Measurements from ENCODE around the gene BRCA2.

The BRCA2 gene

DNA sequence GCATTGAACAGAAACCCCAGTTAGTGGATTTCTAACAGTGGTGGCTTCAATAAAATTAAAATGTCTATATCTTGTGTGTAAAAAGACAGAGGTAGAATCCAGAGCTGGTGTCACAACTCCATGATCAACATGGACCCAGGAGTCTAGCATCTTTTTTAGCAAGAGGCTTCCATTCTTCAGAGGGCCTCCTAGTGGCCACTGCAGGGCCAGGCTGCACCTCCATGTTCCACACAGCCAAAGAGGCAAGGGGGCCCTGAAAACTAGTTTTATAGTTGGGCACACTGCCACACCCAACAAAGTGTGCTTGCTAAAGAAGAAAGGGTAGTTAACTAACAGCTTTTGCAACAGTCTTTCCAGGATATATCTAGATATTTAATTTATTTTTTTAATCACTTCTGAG is 99.7 kb downstream of the BRCA2 start:
- Mint-ChIP-seq H3K4me3 (no peak overlapping the region), H3K27ac (peak overlapping the region in 1 of 2 donors; percentile 58), H3K4me1 (ENCODE audit: low read depth in 2 of 2) (peaks cover 4 to 22% of the 10 kb centered on the region in 2 donors), H3K9me3 (peaks cover 0 to under 1% of the 10 kb centered on the region in 2 donors), H3K36me3 (ENCODE audit: insufficient read depth) (peaks cover 1% of the 10 kb centered on the region), H3K27me3 (no peaks in the 10 kb centered on the region)
- ATAC-seq (replicated peaks) (peak; percentile 75), DNase-seq (peak in 1 of 3 experiments; percentile 18)

DNA sequence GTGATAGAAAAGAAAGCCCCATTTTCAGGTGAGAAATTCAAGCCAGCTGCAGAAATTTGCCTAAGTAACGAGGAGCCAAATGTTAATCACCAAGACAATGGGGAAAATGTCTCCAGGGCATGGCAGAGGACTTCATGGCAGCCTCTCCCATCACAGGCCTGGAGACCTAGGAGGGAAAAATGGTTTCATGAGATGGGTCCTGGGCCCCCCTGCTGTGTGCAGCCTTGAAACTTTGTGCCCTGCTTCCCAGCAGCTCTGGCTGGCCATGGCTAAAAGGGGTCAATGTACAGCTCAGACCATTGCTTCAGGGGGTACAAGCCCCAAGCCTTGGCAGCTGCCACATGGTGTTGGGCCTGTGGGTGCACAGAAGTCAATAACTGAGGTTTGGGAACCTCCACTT is 102.7 kb downstream of the BRCA2 start:
- Mint-ChIP-seq H3K4me3 (no peak overlapping the region), H3K27me3 (no peaks in the 10 kb centered on the region), H3K36me3 (ENCODE audit: insufficient read depth) (peaks cover 11% of the 10 kb centered on the region), H3K4me1 (ENCODE audit: low read depth in 2 of 2) (peaks cover 3 to 30% of the 10 kb centered on the region in 2 donors), H3K9me3 (peaks cover 0 to 2% of the 10 kb centered on the region in 2 donors), H3K27ac (peak overlapping the region in 1 of 2 donors; percentile 38)
- DNase-seq (no peak), ATAC-seq (replicated peaks) (no peak)

DNA sequence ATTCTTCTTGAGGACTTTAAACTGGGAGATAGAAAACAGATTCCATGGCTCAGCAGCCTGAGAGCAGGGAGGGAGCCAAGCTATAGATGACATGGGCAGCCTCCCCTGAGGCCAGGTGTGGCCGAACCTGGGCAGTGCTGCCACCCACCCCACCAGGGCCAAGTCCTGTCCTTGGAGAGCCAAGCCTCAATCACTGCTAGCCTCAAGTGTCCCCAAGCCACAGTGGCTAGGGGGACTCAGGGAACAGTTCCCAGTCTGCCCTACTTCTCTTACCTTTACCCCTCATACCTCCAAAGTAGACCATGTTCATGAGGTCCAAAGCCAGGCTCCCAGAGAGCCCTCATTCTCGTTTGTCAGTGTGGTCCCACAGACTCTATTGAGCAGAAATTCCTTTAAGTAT is 104.6 kb downstream of the BRCA2 start:
- DNase-seq = no peak
- Mint-ChIP-seq H3K36me3 (ENCODE audit: insufficient read depth) (peaks cover 26% of the 10 kb centered on the region), H3K27me3 (no peaks in the 10 kb centered on the region), H3K4me1 (ENCODE audit: low read depth in 2 of 2) (peaks cover 12 to 42% of the 10 kb centered on the region in 2 donors), H3K9me3 (peaks cover 0 to 2% of the 10 kb centered on the region in 2 donors), H3K4me3 (no peak overlapping the region), H3K27ac (no peak overlapping the region)
- no peak for ATAC-seq (replicated peaks)

DNA sequence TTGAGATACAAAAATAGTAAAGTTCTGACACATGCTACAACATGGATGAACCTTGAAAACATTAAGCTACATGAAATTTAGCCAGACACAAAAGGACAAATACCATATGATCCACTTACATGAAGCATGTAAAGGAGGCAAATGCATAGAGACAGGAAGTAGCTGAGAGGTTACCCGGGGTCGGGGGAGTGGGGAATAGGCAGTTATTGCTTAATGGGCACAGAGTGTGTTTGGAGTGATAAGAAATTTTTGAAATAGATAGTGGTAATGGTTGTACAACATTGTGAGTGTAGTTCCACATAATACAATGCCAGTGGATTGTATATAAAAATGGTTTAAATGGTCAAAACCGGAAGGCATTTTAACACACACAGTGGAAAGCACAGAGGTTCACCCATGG is 108.3 kb downstream of the BRCA2 start:
- DNase-seq = no peak
- Mint-ChIP-seq H3K27me3 (no peaks in the 10 kb centered on the region), H3K4me1 (ENCODE audit: low read depth in 2 of 2) (peaks cover 31 to 51% of the 10 kb centered on the region in 2 donors), H3K27ac (peak overlapping the region in 1 of 2 donors; percentile 26), H3K36me3 (ENCODE audit: insufficient read depth) (peaks cover 59% of the 10 kb centered on the region), H3K4me3 (no peak overlapping the region), H3K9me3 (peaks cover 0 to 2% of the 10 kb centered on the region in 2 donors)
- ATAC-seq (replicated peaks) = no peak

DNA sequence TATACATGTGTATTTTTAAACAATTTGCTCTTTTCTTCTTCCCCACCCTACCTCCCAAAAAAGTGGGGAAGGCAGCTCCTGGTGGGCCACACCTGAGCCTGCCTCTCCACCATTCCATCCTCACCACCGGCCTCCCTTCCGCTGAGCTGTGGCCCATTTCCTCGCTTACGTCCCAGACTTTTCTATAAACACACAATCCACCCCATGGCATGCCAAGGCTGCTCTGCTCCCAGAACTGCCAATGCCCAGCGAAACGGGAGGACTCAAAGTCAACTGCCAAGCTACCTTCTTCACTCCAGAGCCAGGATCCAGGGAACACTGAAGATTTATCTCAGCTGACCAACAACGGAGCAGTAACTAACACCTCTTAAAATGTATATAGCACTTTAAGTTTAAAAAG is 109.8 kb downstream of the BRCA2 start:
- no peaks in the 10 kb centered on the region for H3K9me3 Mint-ChIP-seq
- DNase-seq (no peak), ATAC-seq (replicated peaks) (no peak)
- peaks cover 35 to 57% of the 10 kb centered on the region in 2 donors for H3K4me1 Mint-ChIP-seq (ENCODE audit: low read depth in 2 of 2)
- H3K27me3 Mint-ChIP-seq = no peaks in the 10 kb centered on the region
- H3K4me3 Mint-ChIP-seq = peak overlapping the region; percentile 93 to 97
- peak overlapping the region; percentile 97 to 99 for H3K27ac Mint-ChIP-seq
- H3K36me3 Mint-ChIP-seq (ENCODE audit: insufficient read depth) = peaks cover 60% of the 10 kb centered on the region

DNA sequence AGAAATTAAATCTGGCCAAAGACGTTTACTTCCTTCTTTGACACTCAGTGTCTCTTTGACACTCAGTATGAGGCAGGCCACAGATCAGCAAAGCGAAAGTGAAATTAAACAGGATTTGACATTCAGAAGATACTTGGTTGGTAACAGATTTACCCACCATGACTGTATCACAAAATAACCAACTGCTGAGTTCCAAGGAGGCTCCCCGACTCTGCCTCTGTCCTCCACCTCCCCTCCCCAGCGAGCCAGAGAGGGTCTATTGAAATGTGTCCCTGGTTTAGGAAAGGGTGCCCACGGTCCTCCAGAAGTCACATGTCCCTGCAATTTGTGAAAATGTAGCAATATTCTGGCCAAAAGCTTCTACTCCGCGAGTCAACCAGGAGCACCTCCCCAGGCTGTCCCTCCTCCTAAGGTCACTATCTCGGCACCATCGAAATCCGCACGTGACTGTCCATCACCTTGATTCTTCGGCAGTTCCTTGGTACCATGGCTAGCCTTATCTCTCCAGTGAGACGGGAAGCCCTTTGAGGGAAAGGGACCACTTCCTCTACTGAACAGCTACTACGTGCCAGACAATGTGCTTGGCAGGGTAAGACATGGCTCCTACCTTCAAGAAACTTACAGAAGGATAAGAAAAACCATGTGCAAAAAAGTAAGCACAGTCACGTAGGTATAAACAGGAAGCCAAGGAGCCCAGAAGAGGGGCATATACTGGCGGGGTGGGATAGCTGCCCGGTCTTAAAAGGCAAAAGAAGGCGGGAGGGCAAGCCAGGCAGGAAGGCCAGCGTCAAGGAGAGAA is 111.1 kb downstream of the BRCA2 start:
- peak; percentile 43 to 49 (median 46) for DNase-seq
- H3K36me3 Mint-ChIP-seq (ENCODE audit: insufficient read depth) = peaks cover 54% of the 10 kb centered on the region
- H3K27ac Mint-ChIP-seq = peak overlapping the region; percentile 97 to 99
- H3K4me1 Mint-ChIP-seq (ENCODE audit: low read depth in 2 of 2) = peaks cover 36 to 59% of the 10 kb centered on the region in 2 donors
- no peaks in the 10 kb centered on the region for H3K9me3 Mint-ChIP-seq
- no peaks in the 10 kb centered on the region for H3K27me3 Mint-ChIP-seq
- ATAC-seq (replicated peaks) = peak; percentile 56
- peak overlapping the region; percentile 93 to 97 for H3K4me3 Mint-ChIP-seq

DNA sequence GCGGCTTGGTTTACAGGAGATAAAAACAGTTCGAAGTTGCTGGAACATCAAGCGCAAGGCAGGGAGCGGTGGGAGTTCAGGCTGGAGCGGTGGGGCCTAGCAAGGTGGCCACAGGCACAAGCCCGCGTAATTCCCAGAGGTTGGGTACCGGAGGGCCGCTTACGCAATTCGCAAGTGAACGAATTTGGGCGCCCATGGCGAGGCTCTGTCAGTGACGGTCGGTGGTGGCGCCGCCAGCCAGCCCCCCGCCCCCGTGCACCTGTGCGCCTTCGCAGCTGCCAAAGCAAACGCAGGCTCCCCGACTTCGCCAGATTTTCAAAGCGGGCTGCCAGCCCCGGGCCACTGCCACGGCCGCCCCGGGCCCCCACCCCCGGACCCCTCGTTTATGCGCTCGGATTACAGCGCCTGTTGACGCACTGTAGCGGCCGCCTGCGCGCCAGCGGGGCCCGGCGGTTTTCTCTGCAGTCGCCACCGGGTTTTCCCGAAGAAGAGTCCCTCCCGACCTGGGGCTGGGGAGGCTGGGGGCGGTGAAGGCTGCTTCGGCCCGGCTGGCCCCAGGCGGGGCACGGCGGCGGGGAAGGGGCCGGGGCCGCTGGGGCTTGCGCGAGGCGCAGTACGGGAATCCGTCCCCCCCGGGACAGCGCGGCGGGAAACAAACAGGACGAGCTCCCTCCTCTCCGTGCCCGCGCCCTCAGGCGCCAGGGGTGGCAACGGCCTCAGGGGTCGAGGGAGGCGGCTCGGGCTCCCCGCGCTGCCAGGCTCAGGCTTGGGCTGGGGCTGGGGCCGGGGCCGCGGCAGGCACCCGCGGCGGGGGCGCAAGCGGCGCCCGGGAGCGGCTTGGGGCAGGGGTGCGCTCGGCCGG is 111.9 kb downstream of the BRCA2 start:
- peak overlapping the region; percentile 93 to 97 for H3K4me3 Mint-ChIP-seq
- H3K27ac Mint-ChIP-seq = peak overlapping the region; percentile 99
- ATAC-seq (replicated peaks) = peak; percentile 35
- no peaks in the 10 kb centered on the region for H3K9me3 Mint-ChIP-seq
- H3K27me3 Mint-ChIP-seq = no peaks in the 10 kb centered on the region
- peaks cover 36 to 53% of the 10 kb centered on the region in 2 donors for H3K4me1 Mint-ChIP-seq (ENCODE audit: low read depth in 2 of 2)
- peak; percentile 55 to 58 (median 56) for DNase-seq
- peaks cover 51% of the 10 kb centered on the region for H3K36me3 Mint-ChIP-seq (ENCODE audit: insufficient read depth)

DNA sequence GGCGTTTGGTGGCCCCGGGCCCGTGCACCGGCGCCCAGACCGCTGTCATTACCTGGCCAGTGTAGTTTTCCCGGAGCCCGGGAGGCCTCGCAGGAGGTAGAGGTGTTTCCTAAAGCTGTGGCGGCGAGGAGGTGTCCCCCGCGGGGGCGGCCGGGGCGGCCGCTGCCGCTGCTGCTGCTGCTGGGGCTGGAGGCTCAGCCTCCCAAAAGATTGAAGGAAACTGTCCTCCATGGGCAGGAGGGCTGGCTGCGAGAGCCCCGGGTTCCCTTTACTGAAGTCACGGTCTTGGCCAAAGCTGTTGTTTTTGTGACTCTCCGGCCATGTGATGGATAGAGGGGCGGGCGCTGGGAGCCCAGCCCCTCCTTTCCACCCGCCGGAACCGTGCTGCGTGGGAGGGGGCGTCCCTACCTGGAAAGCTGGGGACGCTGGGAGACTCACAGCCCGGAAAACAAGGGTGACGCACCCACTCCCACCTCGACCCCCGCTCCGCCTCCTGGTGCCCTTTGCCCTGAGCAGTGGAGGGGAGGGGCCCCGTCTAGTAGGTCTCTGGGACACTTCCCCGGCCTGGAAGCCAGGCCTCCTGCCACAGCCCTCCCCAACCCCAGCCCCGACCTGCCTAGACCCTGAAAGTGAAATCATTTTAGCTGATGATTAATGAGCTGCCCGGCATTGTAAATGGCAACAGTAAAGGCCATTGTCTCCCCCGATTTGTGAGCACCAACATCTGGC is 112.7 kb downstream of the BRCA2 start, which contains the start of gene N4BP2L1:
N4BP2L1 (minus strand) TSS at position 279 of the 729 bp plus-strand sequence; CDS start at position 231, 48 bp downstream.
- ATAC-seq (replicated peaks) = peak; percentile 66
- Mint-ChIP-seq H3K4me3 (peak within 1 kb of the TSS; percentile 93 to 97), H3K36me3 (ENCODE audit: insufficient read depth) (peaks cover 49% of the 10 kb centered on the region), H3K27ac (peak within 1 kb of the TSS; percentile 99), H3K9me3 (no peaks in the 10 kb centered on the region), H3K27me3 (no peaks in the 10 kb centered on the region), H3K4me1 (ENCODE audit: low read depth in 2 of 2) (peaks cover 36 to 46% of the 10 kb centered on the region in 2 donors)
- peak; percentile 79 to 82 (median 80) for DNase-seq

DNA sequence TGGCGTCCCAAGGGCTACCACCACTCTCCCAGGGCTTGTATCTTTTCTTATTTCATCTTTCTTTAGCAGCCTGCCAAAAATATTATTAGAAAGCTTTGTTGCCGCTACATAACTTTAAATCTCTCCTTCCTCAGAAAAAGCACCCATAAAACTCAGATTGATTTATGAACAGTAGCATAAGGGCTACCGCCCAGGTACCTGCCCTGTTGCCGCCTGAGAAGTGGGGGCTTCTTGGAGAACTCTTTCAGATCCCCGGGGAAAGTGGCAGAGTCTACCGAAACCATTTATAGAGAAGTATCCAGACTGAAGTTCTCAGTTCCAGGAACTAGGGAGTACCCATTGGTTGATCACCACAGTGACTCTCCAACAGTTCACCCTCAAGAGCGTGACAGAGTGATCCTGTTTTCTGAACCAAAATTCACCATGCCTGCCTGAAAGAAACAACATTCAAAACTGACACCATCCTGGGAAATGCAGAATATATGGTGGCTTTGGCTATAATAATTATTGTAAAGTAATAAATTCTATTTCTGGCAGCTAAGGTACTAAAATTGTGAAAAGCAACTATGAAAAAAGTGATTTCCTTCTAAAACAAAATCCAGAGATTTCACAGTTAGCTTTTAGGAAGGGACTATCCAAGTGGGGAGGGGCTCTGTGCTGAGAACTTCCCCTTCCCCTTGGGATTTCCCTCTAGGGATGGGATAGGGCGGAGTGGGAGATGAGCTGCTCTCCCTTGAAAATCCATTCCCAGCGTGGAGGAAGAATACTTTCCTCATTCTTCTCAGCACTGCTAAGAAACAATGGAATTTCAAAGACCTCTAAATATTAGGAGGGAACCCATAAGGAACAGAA is 113.5 kb downstream of the BRCA2 start:
- DNase-seq = peak in 1 of 3 experiments; percentile 2
- Mint-ChIP-seq H3K4me3 (peak overlapping the region; percentile 92 to 93), H3K4me1 (ENCODE audit: low read depth in 2 of 2) (peaks cover 33 to 42% of the 10 kb centered on the region in 2 donors), H3K27me3 (no peaks in the 10 kb centered on the region), H3K27ac (peak overlapping the region; percentile 99), H3K36me3 (ENCODE audit: insufficient read depth) (peaks cover 46% of the 10 kb centered on the region), H3K9me3 (no peaks in the 10 kb centered on the region)
- no peak for ATAC-seq (replicated peaks)

DNA sequence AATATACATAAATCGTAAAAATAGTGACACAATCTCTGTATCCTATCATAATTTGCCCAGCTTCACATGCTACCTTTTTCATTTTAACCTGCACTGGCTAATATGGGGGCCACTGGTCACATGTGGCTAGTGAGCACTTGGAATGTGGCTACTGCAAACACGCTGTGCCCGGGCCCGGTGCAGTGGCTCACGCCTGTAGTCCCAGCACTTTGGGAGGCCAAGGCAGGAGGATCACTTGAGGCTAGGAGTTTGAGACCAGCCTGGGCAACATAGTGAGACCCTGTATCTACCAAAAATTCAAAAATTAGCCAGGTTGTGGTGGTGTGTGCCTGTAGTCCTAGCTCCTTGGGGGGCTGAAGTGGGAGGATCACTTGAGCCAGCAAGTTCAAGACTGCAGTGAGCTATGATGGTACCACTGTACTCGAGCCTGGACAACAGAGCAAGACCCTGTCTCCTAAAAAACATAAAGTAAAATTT is 114.2 kb downstream of the BRCA2 start:
- Mint-ChIP-seq H3K27me3 (no peaks in the 10 kb centered on the region), H3K36me3 (ENCODE audit: insufficient read depth) (peaks cover 39% of the 10 kb centered on the region), H3K9me3 (no peaks in the 10 kb centered on the region), H3K4me3 (peak overlapping the region in 1 of 2 donors; percentile 92), H3K4me1 (ENCODE audit: low read depth in 2 of 2) (peaks cover 28 to 36% of the 10 kb centered on the region in 2 donors), H3K27ac (peak overlapping the region in 1 of 2 donors; percentile 99)
- ATAC-seq (replicated peaks) (no peak), DNase-seq (no peak)

DNA sequence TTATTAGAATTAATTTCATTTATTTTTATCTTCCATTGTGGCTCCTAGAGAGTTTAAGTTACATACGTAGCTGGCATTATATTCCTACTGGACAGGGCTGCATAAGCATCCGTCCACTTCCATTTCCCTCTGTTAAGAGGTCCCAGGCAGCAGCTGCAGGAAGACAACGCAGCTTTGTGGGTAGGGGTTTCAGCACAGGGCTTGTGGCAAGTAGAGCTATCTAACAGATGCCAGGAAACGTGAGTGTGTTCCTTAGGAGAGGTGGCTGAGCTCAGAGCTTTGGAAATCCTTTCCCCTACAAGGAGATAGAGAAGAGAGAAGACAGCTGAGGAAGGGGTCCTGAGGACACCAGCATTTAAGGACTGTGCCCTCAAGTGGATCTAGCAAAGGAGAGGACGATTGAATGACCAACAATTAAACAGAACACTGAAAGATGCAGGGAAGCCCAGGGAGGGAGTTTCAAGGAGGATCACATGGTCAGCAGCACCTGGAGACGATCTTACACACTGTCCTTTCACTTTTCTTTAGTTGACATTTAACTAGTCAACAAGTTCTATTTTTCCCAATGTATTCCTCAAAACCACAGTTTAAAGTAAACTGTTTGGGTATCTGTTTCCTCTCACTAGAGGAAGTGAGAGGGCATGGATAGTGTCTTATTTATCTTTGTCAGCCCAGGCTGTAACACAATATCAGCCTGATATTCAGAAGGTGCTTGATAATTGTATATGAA is 114.9 kb downstream of the BRCA2 start:
- no peak for DNase-seq
- Mint-ChIP-seq H3K27me3 (no peaks in the 10 kb centered on the region), H3K4me1 (ENCODE audit: low read depth in 2 of 2) (peaks cover 25 to 32% of the 10 kb centered on the region in 2 donors), H3K9me3 (no peaks in the 10 kb centered on the region), H3K27ac (peak overlapping the region in 1 of 2 donors; percentile 99), H3K4me3 (no peak overlapping the region), H3K36me3 (ENCODE audit: insufficient read depth) (peaks cover 34% of the 10 kb centered on the region)
- ATAC-seq (replicated peaks) = no peak

Measured in effector memory CD8-positive, alpha-beta T cell (primary cell).